GM12878 (cell line): Measurements from ENCODE around the gene IRS2. TPM values are rescaled to one million over a fixed set of nuclear protein-coding genes. Genes with fewer than 3 reads are reported as not detected.

ENCODE experiments used
- ATAC-seq: fragments of 200-7000 bp; cut with Tn5 transposase; 3 replicates; pipeline ENCODE4 v1.9.1; 2020; ENCODE audit warnings: mild to moderate bottlenecking, moderate library complexity
- BruUV-seq: library from RNA; stranded (reverse); fragments of 400-500 nt; replicated peaks from 2 replicates; lab custom pipeline; 2021; lab: Mats Ljungman, UMichigan
- CTCF ChIA-PET: fragments of 300-600 bp; sonication (Branson Sonifier 250); formaldehyde crosslinking; extraction: SDS; loops from one replicate; lab custom pipeline; 2021; ENCODE audit warnings: inconsistent platforms; lab: Yijun Ruan, JAX
- POLR2A ChIA-PET: fragments of 350-600 bp; formaldehyde crosslinking; extraction: SDS; loops from one replicate; lab custom pipeline; 2021; ENCODE audit warnings: inconsistent platforms; lab: Charles Lee
- RAD21 ChIA-PET: fragments of 300-600 bp; sonication (Branson Sonifier 250); formaldehyde crosslinking; loops from one replicate; lab custom pipeline; 2023; ENCODE audit warnings: antibody characterized with exemption; ENCODE audit not compliant: unreplicated experiment; lab: Charles Lee
- SMC1A ChIA-PET: fragments of 300-600 bp; sonication (Branson Sonifier 250); formaldehyde crosslinking; loops from one replicate; lab custom pipeline; 2023; ENCODE audit not compliant: unreplicated experiment, uncharacterized antibody; lab: Charles Lee
- DNase-seq: peaks from one replicate; pipeline ENCODE4 v3.0.0-alpha.2; 2011; ENCODE audit warnings: low read depth, low spot score
- FAIRE-seq: peaks from 3 replicates; lab custom pipeline; 2011; peaks lifted over from hg19 to GRCh38; lab: Jason Lieb, UNC
- H2AFZ ChIP-seq: 2 replicates; pipeline ENCODE4 v1.6.0; 2011; ENCODE audit warnings: low read depth, low read length, control low read depth; ENCODE audit not compliant: control insufficient read depth
- H3K27ac ChIP-seq: 2 replicates; pipeline ENCODE4 v1.5.1; 2011; ENCODE audit warnings: control low read depth; ENCODE audit not compliant: control insufficient read depth, insufficient read depth
- H3K27me3 ChIP-seq, 2 experiments: replicated peaks in 1 of 2; 2 replicates each; pipeline versions ENCODE4 v1.6.0 to v1.6.1; 2011; ENCODE audit warnings: low read length in 1 of 2; ENCODE audit not compliant: control insufficient read depth in 2 of 2, insufficient read depth in 2 of 2
- H3K36me3 ChIP-seq, 2 experiments: 2 replicates each; pipeline ENCODE4 v1.5.1; 2011; ENCODE audit warnings: low read length in 1 of 2; ENCODE audit not compliant: control insufficient read depth in 2 of 2, insufficient read depth in 2 of 2
- H3K4me1 ChIP-seq: 2 replicates; pipeline ENCODE4 v1.6.1; 2011; ENCODE audit warnings: mild to moderate bottlenecking, low read length, moderate library complexity, mixed read lengths; ENCODE audit not compliant: control insufficient read depth, insufficient read depth
- H3K4me2 ChIP-seq: 2 replicates; pipeline ENCODE4 v1.6.0; 2011; ENCODE audit warnings: control low read depth; ENCODE audit not compliant: control insufficient read depth, insufficient read depth
- H3K4me3 ChIP-seq: fragments of 200-600 bp; sonication (generic); 2 replicates; pipeline ENCODE4 v1.5.1; 2016
- H3K79me2 ChIP-seq: 2 replicates; pipeline ENCODE4 v1.6.0; 2011; ENCODE audit warnings: low read length; ENCODE audit not compliant: control insufficient read depth, insufficient read depth
- H3K9ac ChIP-seq: 2 replicates; pipeline ENCODE4 v1.8.0; 2011; ENCODE audit warnings: low read length, control low read depth, mixed read lengths; ENCODE audit not compliant: control insufficient read depth, insufficient read depth
- H3K9me3 ChIP-seq: replicated peaks from 3 replicates; pipeline ENCODE4 v1.5.1; 2011; ENCODE audit warnings: mild to moderate bottlenecking, low read length; ENCODE audit not compliant: control insufficient read depth, insufficient read depth
- H4K20me1 ChIP-seq: 2 replicates; pipeline ENCODE4 v1.6.0; 2011; ENCODE audit not compliant: control insufficient read depth, insufficient read depth
- CEBPZ ChIP-seq: fragments of 150-350 bp; IDR thresholded peaks from 2 replicates; pipeline ENCODE4 v1.6.1; 2016; ENCODE audit warnings: low read depth, low read length
- EP300 ChIP-seq, 2 experiments: fragments of 150-350 bp in 1 of 2; IDR thresholded peaks; 2 replicates each; pipeline ENCODE4 v1.6.1; 2011 to 2012; ENCODE audit warnings: low read depth in 2 of 2, low read length in 2 of 2, borderline replicate concordance in 1 of 2, improper control_type of control experiment in 1 of 2, inconsistent platforms in 1 of 2; ENCODE audit not compliant: control insufficient read depth in 1 of 2
- FOS ChIP-seq: IDR thresholded peaks from 3 replicates; pipeline ENCODE4 v1.6.1; 2011; ENCODE audit warnings: borderline replicate concordance; ENCODE audit not compliant: insufficient read length; ENCODE audit errors: extremely low read depth
- SMAD5 ChIP-seq: IDR thresholded peaks from 2 replicates; pipeline ENCODE4 v1.6.1; 2016; ENCODE audit warnings: antibody characterized with exemption, low read depth
- WGBS: methylation state at CpG from one replicate; pipeline ENCODE4 v1.1.6; 2016; ENCODE audit warnings: low lambda C conversion rate; ENCODE audit not compliant: insufficient replicate concordance, insufficient coverage; ENCODE audit errors: missing lambda C conversion rate; 5-methylcytosine and 5-hydroxymethylcytosine counted together
- in situ Hi-C: fragments of 300-500 bp; cut with MboI; formaldehyde crosslinking; loops from 9 replicates; pipeline ENCODE4 v1.14.3; 2018; ENCODE audit warnings: mixed read lengths
- intact Hi-C: fragments of 100-400 bp; cut with micrococcal nuclease; formaldehyde crosslinking; loops from one replicate; pipeline ENCODE4 v1.14.2; 2022; ENCODE audit not compliant: unreplicated experiment
- polyA plus RNA-seq, 11 experiments: library from polyadenylated mRNA; depleted of rRNA in 4 of 11; unstranded in 6 of 11; stranded (reverse) in 5 of 11; fragments of >200 nt; fragmentation: Nextera tagmentation in 4 of 11; fragmentation: Illumina TruSeq in 1 of 11; extraction: Ambion mirVana in 4 of 11; extraction: Trizol in 1 of 11; gene quantifications; 1 replicate in 1 of 11; 2 replicates in 10 of 11; pipeline versions ENCODE4 v1.2.1 to v1.2.3, GENCODE V29; 2011 to 2016; ENCODE audit warnings: inconsistent platforms in 2 of 11, missing spikeins in 2 of 11, low read depth in 1 of 11
- total RNA-seq, 4 experiments: library from RNA; depleted of rRNA in 3 of 4; stranded (reverse); fragments of >200 nt in 3 of 4; fragmentation: Illumina TruSeq in 1 of 4; extraction: Trizol in 1 of 4; gene quantifications; 2 replicates each; pipeline versions ENCODE4 v1.2.1 to v1.2.3, GENCODE V29; 2013 to 2021

Gene IRS2
- total and polyA plus RNA-seq, 10 of the 15 experiments (the other 5 are each of a cell fraction or from before 2014, with no cell fraction given): 0.01 to 0.31 (median 0.07) TPM; not detected in 6

- RAD21 ChIA-PET: no interaction called here
- Histone ChIP-seq H3K9me3 (no peaks in the 10 kb centered on the region; the same call in 2 of the 3 replicates), H3K4me2 (no peak overlapping the region), H3K9ac (no peak overlapping the region), H3K4me1 (no peaks in the 10 kb centered on the region), H2AFZ (no peak overlapping the region), H3K4me3 (no peak overlapping the region), H3K36me3 (no peaks in the 10 kb centered on the region), H3K27ac (no peak overlapping the region), H3K27me3 (no peaks in the 10 kb centered on the region), H3K79me2 (no peaks in the 10 kb centered on the region), H4K20me1 (no peaks in the 10 kb centered on the region)
- DNase-seq (no peak), FAIRE-seq (no peak), ATAC-seq (no peak)
- BruUV-seq: no TSS peak
- SMC1A ChIA-PET: no interaction called here
- 23% methylated on average over 5 of the region's 5 CpGs for WGBS
- POLR2A ChIA-PET: no interaction called here
- TF ChIP-seq SMAD5: no peak
- no peak for TF ChIP-seq CEBPZ
- TF ChIP-seq FOS: no peak
- no peak for TF ChIP-seq EP300 (IDR thresholded peaks at IDR 0.05; ENCODE audit: borderline replicate concordance in 1 of 2, control insufficient read depth in 1 of 2, low read depth in 2 of 2, low read length in 2 of 2)
- CTCF ChIA-PET: no interaction called here
- in situ Hi-C loops (no loop called here), intact Hi-C loops (no loop called here)
These were observed 48.8 kb downstream of the IRS2 start for GRCh38 chr13:109737606-109738005.
